Osteoblast (primary cell): ENCODE results near the gene EXD2. TPM values are rescaled to one million over a fixed set of nuclear protein-coding genes. Genes with fewer than 3 reads are reported as not detected.
A peak's percentile ranks its signal among the peaks of the same experiment; 100 is the strongest.

Experiments
- DNase-seq: peaks from one replicate; pipeline ENCODE4 v3.0.0; 2011; ENCODE audit warnings: low spot score, mixed read lengths; ENCODE audit not compliant: insufficient read length; ENCODE audit errors: missing footprints
- H2AFZ ChIP-seq: 2 replicates; pipeline ENCODE4 v1.6.0; 2011; ENCODE audit warnings: mild to moderate bottlenecking, low read length
- H3K27ac ChIP-seq: 2 replicates; pipeline ENCODE4 v1.5.1; 2011; ENCODE audit warnings: mild to moderate bottlenecking, low read depth, low read length, moderate library complexity
- H3K27me3 ChIP-seq: 2 replicates; pipeline ENCODE4 v1.6.0; 2012; ENCODE audit warnings: mild to moderate bottlenecking, control low read depth, inconsistent platforms, low read length, moderate library complexity; ENCODE audit not compliant: insufficient read depth
- H3K36me3 ChIP-seq: 2 replicates; pipeline ENCODE4 v1.5.1; 2011; ENCODE audit warnings: mild to moderate bottlenecking, low read length, control low read depth, moderate library complexity; ENCODE audit not compliant: insufficient read depth
- H3K4me1 ChIP-seq: 2 replicates; pipeline ENCODE4 v1.5.1; 2011; ENCODE audit warnings: mild to moderate bottlenecking, low read length, control low read depth, moderate library complexity; ENCODE audit not compliant: insufficient read depth
- H3K4me2 ChIP-seq: 2 replicates; pipeline ENCODE4 v1.6.0; 2011; ENCODE audit warnings: mild to moderate bottlenecking, low read length; ENCODE audit not compliant: insufficient read depth
- H3K4me3 ChIP-seq: fragments of 200-600 bp; sonication (generic); 3 replicates; pipeline ENCODE4 v1.5.1; 2012; ENCODE audit warnings: mild to moderate bottlenecking, low read length, inconsistent platforms; ENCODE audit not compliant: insufficient read depth
- H3K79me2 ChIP-seq: 2 replicates; pipeline ENCODE4 v1.6.0; 2012; ENCODE audit warnings: mild to moderate bottlenecking, low read length, control low read depth, inconsistent platforms; ENCODE audit not compliant: insufficient read depth
- H3K9me3 ChIP-seq: 2 replicates; pipeline ENCODE4 v1.5.1; 2011; ENCODE audit warnings: low read depth, low read length, control low read depth
- H4K20me1 ChIP-seq: 2 replicates; pipeline ENCODE4 v1.6.0; 2012; ENCODE audit warnings: mild to moderate bottlenecking, low read length, control low read depth; ENCODE audit not compliant: insufficient read depth
- total RNA-seq: library from RNA; depleted of rRNA; stranded (reverse); fragments of >200 nt; gene quantifications from 2 replicates; pipeline ENCODE4 v1.2.3, GENCODE V29; 2012
- TF ChIP-seq, protein P1 (sequence below): IDR thresholded peaks from 2 replicates; pipeline ENCODE4 v1.5.1; 2011; ENCODE audit warnings: mild to moderate bottlenecking, low read depth, low read length, moderate library complexity; ENCODE audit errors: extremely low read depth

EXD2 gene
- total RNA-seq, 1 donor, result 19.9 TPM

DNA sequence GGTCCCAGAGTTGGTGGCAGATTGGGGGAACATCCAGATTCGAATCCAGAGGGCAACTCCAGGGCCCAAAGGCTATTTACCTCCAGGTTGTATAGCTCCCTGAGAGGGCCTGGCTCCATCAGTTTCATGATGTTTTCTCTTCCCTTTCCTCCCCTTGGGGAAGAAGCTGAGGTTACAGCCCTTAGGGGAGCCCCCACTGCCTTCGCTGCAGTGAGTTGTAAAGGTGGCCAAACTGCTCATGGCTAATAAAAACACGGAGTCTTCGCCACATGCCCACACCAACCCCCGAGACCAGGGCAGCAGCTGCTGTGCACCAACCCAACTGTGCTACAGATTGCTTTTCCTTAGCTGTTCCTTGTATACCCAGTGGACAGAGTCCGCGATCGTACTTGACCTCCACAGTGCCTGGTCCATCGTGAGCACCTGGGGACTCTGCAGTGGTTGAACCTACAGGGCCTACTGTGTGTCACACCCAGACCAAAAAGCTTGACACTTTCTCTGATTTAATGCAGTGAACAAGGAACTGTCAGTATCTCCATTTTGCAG, 89.5 kb downstream of the EXD2 start:
- Histone ChIP-seq H3K4me2 (no peak overlapping the region), H3K36me3 (no peaks in the 10 kb centered on the region), H3K79me2 (no peaks in the 10 kb centered on the region), H4K20me1 (no peaks in the 10 kb centered on the region), H3K27ac (no peak overlapping the region), H3K9me3 (no peaks in the 10 kb centered on the region), H3K4me1 (no peaks in the 10 kb centered on the region), H3K27me3 (no peaks in the 10 kb centered on the region), H3K4me3 (no peak overlapping the region), H2AFZ (no peak overlapping the region)
- TF ChIP-seq, protein P1, sequence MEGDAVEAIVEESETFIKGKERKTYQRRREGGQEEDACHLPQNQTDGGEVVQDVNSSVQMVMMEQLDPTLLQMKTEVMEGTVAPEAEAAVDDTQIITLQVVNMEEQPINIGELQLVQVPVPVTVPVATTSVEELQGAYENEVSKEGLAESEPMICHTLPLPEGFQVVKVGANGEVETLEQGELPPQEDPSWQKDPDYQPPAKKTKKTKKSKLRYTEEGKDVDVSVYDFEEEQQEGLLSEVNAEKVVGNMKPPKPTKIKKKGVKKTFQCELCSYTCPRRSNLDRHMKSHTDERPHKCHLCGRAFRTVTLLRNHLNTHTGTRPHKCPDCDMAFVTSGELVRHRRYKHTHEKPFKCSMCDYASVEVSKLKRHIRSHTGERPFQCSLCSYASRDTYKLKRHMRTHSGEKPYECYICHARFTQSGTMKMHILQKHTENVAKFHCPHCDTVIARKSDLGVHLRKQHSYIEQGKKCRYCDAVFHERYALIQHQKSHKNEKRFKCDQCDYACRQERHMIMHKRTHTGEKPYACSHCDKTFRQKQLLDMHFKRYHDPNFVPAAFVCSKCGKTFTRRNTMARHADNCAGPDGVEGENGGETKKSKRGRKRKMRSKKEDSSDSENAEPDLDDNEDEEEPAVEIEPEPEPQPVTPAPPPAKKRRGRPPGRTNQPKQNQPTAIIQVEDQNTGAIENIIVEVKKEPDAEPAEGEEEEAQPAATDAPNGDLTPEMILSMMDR, result no peak
- DNase-seq, result no peak

DNA sequence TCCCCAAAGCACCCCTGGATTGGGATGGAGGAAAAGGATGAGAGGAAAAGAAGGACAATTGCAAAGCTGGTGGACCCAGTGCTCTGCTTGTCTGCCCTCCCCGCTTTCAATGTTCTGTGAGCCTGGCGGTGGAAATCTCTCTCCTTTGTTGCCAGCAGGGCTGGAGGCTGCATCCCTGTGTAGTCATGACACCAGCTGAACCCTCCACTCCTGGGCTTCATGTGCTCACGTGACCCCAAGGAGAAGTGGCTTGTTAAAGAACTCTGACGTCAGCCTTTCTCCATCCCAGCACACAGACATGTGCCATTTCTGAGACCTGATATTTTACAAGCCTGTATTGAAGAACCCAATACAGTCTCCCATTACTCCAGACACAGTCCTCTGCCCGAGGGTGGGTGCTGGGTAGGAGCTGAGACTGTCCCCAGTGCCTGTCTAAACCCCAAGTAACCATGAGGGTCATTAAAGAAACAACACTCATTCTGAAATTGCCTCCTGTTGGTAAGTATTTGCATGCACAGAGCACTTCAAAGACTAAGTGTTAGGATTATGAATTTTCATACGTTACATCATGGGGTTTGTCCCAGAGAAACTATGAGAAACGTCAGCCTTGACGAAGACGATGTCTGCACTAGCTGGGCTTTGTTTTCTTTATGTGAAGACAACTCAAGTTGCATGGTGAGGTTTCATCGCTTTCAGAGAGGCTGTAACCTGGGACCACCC, 90.3 kb downstream of the EXD2 start:
- Histone ChIP-seq H3K4me1 (no peaks in the 10 kb centered on the region), H4K20me1 (no peaks in the 10 kb centered on the region), H2AFZ (no peak overlapping the region), H3K9me3 (no peaks in the 10 kb centered on the region), H3K27me3 (no peaks in the 10 kb centered on the region), H3K79me2 (no peaks in the 10 kb centered on the region), H3K27ac (no peak overlapping the region), H3K4me2 (no peak overlapping the region), H3K4me3 (no peak overlapping the region), H3K36me3 (no peaks in the 10 kb centered on the region)
- TF ChIP-seq, protein P1, result peak; percentile 12
- DNase-seq, result no peak

DNA sequence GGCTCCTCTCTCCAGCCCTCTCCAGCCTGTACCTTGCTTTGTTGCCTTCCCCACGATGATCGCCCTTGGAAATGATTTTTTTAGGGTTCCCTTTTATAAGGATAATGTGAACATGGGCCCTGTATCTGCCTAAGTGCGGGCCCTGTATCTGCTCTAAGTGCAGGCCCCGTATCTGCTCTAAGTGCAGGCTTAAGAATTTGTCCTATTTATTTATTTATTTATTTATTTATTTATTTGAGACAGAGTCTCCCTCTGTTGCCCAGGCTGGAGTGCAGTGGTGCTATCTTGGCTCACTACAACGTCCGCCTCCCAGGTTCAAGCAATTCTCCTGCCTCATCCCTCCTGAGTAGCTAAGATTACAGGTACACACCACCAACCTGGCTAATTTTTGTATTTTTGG, 91.2 kb downstream of the EXD2 start:
- Histone ChIP-seq H3K4me1 (no peaks in the 10 kb centered on the region), H3K27me3 (no peaks in the 10 kb centered on the region), H3K4me3 (no peak overlapping the region), H2AFZ (no peak overlapping the region), H4K20me1 (no peaks in the 10 kb centered on the region), H3K27ac (no peak overlapping the region), H3K9me3 (no peaks in the 10 kb centered on the region), H3K36me3 (no peaks in the 10 kb centered on the region), H3K79me2 (no peaks in the 10 kb centered on the region), H3K4me2 (no peak overlapping the region)
- DNase-seq, result peak; percentile 35
- TF ChIP-seq, protein P1, result no peak

DNA sequence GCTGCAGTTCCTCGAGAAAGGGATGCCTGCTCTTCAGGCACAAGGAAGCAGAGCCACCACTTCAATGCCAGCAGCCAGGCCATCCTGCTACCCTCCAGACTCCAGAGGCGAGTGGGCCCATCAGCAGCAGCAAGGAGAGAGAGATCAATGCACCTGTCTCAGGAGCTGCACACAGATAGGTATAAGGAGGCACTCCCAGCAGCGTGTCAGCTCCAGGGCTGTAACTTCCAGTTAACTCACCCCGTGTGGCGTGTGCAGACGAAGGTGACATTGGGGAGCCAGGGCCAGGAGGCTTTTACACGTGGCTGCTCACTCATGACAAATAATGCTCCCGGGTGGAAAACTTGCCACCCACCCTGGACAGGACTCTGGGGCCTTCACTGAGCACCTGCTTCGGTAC, 92.9 kb downstream of the EXD2 start:
- no peaks in the 10 kb centered on the region for H3K9me3 ChIP-seq

More for the DNA sequence above, 92.9 kb downstream of the EXD2 start:
- H3K4me1 ChIP-seq, result no peaks in the 10 kb centered on the region
- H3K36me3 ChIP-seq, result no peaks in the 10 kb centered on the region
- H3K27me3 ChIP-seq, result no peaks in the 10 kb centered on the region
- no peaks in the 10 kb centered on the region for H4K20me1 ChIP-seq
- no peak overlapping the region for H3K4me2 ChIP-seq
- H3K79me2 ChIP-seq, result no peaks in the 10 kb centered on the region
- no peak overlapping the region for H3K27ac ChIP-seq
- no peak for DNase-seq
- H2AFZ ChIP-seq, result no peak overlapping the region
- no peak overlapping the region for H3K4me3 ChIP-seq
- TF ChIP-seq, protein P1, result no peak
